ENCODE data around the gene LIPG.
A peak's percentile ranks its signal among the peaks of the same experiment; 100 is the strongest.
"Not testable (repeated sequence)": the region's sequence is repeated elsewhere in the genome, so short reads cannot be mapped to it uniquely, and the experiment has no call there.

LIPG gene

DNA sequence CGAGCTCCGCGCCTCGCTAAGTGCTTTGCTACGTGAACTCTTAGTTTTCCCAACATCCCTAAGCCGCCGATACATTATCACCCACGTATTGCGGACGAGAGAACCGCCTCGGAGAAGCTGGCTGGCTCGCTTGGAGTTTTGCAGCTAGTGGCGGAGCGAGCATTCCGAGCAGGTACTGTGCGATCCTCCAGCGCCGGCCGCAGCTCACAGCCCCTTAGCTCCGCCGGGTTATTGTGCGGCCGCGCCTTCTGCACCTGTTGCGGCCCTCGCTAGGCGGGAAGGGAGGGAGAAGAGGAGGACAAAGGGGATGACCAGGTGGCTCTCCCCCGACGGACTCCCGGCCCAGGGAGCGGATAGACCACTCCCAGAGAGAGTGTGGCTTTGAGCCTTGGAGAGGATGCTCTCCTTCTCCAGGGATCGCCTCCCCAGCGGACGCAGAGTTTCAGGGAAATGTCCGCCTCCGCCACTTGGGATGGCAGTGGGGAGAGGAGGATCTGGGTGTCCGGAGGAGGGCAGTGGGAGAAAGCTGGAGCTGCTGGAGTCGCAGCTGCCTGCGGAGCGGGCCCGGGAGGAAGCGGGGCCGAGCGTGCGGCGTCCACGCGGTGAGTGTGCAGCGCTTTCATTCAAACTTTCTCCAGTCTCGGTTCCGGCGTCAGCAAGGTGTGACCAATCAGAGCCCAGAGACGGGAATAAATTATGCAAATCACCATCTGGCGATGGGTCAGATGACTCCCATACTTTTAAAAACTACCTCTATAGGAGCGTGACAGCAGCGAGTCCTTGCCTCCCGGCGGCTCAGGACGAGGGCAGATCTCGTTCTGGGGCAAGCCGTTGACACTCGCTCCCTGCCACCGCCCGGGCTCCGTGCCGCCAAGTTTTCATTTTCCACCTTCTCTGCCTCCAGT is at the start of gene LIPG:
Gene LIPG, plus strand, starts transcription at position 769 of the 905 bp plus-strand sequence. CDS start 252 bp downstream, outside the sequence.
- peak; percentile 11 for DNase-seq

DNA sequence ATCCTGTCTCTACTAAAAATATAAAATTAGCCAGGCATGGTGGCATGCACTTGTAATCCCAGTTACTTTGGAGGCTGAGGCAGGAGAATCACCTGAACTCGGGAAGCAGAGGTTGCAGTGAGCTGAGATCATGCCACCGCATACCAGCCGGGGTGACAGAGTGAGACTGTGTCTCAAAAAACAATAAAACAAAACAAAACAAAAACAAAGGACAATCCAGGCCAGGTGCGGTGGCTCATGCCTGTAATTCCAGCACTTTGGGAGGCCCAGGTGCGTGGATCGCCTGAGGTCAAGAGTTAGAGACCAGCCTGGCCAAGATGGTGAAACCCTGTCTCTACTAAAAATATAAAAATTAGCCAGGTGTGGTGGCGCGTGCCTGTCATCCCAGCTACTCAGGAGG is 49.0 kb upstream of the LIPG start:
- DNase-seq, result not testable (repeated sequence)

DNA sequence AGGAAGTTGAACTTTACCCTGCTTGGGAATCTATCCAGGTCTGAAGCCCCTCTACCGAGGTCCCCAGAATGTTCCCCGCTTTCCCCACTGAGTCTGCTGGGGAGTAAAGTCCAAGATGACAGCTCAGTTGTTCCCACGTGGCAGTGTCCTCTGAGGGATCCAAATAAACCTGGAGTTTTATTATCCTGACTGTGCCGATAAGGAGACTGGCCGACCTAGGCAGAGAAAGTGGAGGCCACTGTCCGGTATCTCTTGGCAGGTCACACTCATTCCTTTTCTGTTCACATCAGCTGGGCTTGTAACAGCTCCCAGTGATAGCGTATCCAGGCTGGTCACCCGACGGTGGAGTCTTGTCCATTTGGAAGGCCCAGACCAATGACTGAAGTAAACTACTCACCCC is 47.3 kb upstream of the LIPG start:
- no peak for DNase-seq

DNA sequence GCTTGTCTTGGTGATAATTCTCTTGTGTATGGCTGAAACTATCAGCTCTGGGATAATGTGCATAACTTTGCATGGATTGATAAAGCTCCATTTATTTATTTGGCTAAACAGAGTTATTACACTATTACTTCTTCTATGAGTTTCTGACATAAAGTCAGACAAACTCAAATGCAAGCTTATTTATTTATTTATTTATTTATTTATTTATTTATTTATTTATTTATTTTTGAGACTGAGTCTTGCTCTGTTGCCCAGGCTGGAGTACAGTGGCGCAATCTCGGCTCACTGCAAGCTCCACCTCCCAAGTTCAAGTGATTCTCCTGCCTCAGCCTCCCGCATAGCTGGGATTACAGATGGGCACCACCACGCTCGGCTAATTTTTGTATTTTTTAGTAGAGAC is 46.9 kb upstream of the LIPG start:
- not testable (repeated sequence) for DNase-seq

DNA sequence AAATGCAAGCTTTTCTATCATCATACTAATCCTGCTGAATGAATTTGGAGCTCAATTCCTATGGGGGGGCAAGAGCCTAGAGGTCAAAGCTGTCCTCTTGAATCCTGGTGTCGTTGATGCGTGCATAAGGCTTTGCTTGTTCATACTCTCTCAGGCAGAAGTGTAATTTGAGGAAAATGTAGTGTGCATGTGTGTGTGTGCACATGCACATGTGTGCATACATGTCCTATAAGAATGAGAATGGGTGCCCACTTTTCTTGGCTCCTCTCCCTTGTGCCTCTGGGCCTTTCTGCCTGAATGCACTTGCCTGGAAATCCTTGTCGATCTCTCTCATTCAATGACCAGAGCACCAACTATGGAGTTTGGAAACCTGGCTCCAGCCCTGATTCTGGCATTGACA is 46.3 kb upstream of the LIPG start:
- no peak for DNase-seq

DNA sequence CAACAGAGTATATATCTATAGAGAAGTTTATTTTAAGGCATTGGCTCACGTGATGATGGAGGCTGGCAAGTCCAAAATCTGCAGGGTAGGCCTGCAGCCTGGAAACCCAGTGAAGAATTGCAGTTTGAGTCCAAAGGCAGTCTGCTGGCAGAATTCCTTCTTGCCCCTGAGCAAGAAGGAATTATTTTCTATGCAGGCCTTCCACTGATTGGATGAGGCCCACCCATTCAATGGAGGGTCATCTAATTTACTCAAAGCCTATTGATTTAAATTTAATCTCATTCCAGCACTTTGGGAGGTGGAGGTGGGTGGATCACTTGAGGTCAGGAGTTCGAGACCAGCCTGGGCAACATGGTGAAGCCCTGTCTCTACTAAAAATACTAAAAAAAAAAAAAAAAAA is 44.4 kb upstream of the LIPG start:
- no peak for DNase-seq

DNA sequence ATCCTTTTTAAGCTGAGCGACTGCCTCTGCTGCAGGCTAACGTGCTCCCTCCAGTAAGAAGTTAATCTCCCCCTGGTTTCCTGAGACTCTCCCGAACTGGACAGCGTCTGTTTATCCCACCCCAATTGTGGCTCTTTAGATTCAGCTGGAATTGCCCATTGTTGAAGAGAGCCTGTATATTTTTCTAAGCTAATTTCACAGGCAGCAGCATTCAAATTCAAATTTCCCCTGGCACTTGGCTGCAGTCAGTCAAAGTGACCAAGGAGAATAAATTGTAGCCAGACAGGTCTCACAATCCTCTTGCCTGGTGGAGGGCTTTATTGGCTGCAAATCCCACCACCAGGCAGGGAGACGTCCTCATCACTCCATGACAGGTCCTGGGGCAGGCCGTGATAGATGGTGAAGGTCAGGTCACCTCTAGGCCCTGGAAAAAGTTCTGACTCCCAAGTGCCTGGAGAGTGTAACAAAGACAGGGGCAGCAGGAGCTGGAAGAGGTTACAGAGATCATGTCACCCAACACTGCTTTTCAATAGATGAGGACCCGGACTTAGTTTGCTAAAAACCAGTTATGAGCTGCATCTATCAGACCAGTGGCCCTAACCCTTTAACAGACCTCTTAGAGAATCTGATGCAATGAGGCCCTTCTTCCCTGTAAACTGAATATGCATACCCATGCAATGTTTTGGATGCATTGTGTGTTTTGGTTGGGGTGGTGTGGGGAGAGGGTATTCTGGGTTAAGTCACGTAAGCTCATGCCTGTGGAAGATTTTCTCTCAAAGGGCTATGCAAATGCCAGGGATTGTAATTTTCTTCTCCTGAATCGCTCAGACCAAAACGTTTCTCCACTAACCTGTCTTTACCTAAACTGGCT is 42.5 kb upstream of the LIPG start:
- DNase-seq, result no peak

DNA sequence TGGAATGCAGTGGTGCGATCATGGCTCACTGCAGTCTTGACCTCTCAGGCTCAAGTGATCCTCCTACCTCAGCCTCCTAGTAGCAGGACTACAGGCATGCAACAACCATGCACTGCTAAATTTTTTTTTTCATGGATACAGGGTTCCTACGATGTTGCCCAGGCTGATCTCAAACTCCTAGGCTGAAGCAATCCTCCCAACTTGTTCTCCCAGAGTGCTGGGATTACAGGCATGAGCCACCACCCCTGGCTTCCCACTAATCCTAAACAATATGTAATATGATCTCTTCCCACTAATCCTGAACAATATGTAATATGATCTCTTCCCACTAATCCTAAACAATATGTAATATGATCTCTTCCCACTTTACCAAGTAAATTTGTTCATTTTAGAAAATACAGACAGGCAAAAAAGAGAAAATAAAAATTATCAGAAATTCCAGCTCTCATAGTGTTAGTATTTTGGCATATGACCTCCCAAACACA is 41.2 kb upstream of the LIPG start:
- DNase-seq, result no peak

DNA sequence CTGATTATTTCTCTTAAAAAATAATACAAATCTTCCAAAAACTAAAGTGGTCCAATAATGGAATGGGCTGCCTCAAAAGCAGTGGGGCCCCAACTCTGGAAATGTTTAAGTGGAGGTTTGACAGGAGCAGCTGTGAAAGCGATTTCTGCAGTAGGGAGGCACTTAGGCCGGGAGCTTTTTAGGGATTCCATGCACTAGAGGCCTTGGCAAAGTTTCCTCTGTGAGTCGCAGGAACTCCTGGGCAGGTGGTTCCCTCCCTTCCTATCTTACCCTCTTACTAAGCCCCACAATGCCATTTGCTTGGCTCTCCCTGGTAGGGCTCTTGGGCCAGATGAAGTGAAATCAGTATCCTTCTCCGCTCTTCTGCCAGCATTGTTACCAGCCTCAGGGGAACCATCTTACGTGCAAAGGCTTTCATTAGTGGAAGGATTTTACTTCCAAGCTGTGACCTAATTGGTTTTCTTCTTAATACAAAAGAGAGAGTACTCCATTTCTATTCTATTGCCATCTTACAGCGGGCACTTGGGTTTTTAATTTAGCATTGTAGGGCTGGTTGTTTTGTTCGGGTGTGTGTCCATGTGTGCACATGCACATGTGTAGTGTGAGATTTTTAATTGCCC is 40.5 kb upstream of the LIPG start:
- no peak for DNase-seq

DNA sequence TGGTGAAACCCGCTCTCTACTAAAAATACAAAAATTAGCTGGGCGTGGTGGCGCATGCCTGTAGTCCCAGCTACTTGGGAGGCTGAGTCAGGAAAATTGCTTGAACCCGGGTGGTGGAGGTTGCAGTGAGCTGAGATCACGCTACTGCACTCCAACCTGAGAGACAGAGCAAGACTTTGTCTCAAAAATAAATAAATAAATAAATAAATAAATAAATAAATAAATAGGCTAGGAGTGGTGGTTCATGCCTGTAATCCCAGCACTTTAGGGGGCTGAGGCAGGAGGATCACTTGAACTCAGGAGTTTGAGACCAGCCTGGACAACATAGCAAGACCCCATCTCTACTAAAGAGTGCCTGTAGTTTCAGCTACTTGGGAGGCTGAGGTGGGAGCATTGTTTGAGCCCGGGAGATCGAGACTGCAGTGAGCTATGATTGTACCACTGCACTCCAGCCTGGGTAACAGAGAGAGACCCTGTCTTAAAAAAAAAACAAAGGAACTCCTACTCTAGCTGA is 38.2 kb upstream of the LIPG start:
- DNase-seq, result not testable (repeated sequence)

DNA sequence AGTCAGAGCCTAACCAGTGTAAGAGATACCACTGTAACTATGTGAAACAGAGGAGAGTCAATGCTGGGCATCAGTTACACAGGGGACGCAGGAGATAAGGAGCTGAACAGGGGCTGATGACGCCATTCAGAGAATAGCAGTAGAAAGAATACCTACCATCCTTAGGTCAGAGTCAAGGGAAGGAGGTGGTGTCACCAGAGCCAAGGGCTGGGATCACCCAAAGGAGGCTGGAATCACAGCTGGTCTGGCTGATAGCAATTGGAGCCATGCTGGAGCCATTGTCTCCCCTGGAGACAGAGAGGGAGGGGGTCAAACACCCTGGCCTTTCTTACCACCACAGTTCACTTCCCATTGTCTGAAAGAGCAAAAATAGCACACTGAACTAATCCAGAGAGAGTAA is 37.5 kb upstream of the LIPG start:
- no peak for DNase-seq

DNA sequence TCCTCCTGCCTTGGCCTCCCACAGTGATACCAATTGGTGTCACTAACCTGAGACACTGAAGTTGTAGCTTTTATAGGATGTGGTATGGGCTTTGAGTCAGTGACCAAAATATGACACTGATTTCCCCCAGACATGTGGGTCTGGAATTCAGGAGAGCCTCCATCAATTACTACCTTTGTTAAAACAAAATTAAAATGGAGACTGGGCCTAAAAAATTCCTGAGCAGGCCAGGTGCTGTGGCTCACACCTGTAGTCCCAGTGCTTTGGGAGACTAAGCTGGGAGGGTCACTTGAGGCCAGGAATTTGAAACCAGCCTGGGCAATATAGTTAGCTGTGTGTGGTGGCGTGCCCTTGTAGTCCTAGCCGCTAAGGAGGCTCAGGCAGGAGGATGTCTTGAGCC is 36.9 kb upstream of the LIPG start:
- DNase-seq, result no peak

DNA sequence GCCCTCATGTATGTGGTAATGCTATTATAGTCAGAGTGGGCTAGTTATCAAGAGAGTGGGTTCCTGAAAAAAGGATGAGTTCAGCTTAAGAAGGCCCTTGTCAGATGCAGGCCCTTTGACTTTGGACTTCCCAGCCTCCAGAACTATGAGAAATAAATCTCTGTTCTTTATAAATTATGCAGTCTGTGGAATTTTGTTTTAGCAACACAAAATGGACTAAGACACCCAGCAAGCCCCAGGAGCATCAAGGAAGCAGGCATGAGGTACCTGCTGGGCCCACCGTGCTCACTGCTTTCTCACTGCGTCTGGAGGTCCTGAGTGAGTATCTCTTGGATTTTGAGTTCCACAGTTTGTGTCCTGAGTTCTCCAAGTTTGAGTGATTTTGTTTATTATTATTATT is 35.9 kb upstream of the LIPG start:
- no peak for DNase-seq

DNA sequence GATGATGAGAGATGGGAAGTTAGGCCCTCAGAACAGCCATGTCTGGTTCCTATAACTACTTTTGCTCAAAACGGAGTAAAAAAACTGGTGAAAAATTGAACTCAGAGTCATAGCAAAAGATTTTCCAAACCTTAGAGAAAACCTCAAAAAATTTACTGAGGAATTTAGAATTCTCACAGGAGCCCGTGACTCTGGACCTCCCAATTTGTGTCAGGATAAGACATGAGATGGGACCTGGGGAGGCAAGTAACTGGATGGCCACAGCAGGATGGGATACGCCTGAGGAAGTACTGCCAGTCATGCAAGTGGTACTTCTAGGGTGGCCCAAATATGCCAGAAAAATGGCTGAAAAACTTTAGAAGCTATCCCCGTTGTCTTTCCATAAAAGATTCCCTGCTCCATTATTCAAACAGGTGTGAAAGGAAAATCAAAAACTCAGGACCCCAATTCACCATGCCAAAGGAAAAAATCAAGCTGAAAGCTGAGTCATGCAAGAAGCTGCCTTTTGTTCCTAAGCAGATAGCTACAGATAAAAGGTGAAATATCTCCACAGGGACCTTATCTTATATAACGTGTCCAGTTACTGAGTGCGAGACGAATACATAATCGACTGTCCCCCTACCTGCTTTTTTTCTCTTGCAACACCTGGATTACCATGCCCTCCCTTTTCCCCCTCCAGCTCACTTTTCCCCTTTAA is 34.1 kb upstream of the LIPG start:
- no peak for DNase-seq

DNA sequence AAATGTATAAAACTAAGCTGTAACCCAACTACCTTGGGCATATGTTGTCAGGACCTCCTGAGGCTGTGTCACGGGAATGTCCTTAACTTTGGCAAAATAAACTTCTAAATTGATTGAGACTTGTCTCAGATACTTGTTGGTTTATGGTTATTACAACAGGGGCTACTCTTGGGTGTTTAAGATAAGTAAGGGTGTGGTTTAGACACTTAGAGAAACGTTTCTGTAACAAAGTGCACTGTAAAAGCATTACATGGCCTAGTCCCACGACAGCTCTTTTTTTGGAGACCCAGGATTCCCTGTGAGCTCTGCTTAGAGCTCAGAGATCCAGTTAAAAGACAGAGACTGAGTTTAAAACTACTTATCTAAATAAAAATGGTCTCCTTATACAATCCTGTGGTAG is 32.3 kb upstream of the LIPG start:
- DNase-seq, result no peak

DNA sequence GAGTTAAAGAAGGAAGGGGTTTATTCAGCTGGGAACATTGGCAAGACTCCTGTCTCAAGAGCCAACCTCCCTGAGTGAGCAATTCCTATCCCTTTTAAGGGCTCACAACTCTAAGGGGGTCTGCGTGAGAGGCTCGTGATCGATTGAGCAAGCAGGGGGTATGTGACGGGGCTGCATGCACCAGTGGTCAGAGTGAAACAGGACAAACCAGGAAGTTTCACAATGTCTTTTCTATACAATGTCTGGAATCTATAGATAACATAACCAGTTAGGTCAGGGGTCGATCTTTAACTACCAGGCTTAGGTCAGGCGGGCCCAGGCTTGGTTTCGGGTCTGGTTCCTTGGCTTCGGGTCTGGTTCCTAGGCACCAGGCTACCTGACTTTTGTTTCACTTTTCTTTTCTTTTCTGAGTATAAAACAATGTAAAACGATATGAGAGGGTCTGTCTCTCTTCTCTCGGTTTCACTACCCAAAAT is 30.1 kb upstream of the LIPG start:
- no peak for DNase-seq

DNA sequence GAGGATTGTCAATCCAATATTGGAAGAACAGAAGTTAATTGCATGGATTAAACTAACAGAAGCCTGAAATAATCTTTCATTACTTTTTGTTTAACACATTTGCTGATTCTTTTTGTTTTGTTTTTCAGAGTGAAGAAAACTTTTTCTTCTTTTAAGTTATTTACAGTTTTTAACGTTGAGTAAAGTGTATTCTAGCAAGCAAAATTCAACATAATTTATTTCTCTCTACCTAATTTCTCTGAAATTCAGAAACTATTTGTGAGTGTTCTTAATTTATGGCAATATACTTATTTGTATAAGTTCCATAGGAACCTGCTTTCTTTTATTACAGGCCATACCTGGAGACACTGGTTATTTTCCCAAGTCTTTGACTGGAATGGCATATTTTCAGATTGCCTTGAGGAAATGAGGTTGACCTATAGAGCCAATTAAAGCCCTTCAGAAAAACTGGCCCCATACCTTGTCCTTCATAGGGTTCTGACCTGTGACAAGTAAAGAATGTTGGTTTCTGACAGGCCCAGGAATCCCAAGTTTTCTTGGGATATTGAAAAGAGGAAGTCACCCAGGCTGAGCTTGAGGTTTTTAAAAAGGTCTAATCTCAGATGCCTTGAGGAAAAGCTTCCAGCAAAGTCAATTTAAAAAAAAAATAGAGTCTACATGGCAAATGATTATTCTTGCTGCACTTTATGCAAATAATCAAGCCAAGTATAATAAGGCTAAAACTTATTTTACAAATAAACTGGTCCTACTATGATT is 26.8 kb upstream of the LIPG start:
- no peak for DNase-seq

DNA sequence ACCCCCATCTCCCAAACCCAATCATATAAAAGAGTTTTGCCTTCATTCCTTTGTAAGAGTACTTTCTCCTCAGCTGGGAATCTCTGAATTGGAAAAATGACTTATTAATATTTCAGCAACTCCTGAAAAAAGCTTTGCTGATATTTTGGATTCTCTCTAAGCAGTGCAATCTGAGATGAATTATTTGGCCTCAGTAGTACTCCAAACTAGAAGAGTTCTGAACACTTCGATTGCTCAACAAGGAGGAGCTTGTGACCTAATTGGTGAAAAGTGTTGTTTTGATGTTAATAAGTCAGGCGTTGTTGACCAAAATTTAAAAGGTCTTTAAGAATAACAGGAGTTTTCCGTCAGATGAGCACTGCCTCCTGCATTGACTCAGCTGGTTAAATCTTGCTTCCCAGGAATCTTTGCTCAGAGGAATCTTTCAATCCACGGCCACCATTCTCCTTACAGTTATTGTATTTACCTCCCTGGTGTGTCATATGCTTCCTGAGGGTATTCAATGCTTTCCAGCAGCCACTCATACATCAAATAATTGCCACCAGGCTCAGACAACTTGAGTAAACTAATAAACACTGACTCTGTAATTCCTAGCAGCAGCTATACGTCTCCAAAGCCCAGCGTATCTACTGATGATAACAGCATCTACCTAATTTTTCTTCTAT is 24.5 kb upstream of the LIPG start:
- DNase-seq, result no peak

DNA sequence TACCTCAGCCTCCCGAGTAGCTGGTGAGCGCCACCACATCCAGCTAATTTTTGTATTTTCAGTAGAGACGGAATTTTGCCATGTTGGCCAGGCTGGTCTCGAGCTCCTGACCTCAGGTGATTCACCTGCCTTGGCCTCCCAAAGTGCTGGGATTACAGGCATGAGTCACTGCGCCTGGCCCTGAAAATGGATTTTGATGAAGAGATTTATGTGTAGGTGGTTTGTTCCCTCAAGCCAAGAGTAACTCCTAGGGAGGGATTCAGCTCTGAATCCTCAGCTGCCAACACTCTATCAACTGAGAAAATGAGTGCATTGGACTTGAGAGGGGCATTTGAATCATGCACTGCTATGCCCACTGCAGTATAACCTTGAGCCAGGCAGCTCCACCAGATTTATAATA is 17.5 kb upstream of the LIPG start:
- DNase-seq, result no peak

DNA sequence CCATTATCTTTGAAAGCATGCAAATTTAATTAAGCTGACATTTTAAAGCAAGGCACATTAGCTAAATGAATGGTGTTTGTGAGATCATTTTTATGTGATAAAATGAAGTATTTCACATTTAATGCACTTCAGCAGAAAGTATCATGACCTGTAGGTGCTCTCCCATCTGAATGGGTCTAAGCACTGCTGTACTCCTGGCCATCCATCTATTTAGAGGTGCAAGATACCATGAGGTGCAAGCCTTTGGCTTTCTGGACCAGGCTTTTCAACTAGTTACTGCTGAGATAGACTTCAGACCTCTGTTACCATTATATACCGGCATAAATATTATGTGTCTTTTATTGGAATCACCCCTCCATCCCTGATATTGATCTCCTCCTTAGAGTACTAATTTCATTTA is 15.6 kb upstream of the LIPG start:
- DNase-seq, result no peak

DNA sequence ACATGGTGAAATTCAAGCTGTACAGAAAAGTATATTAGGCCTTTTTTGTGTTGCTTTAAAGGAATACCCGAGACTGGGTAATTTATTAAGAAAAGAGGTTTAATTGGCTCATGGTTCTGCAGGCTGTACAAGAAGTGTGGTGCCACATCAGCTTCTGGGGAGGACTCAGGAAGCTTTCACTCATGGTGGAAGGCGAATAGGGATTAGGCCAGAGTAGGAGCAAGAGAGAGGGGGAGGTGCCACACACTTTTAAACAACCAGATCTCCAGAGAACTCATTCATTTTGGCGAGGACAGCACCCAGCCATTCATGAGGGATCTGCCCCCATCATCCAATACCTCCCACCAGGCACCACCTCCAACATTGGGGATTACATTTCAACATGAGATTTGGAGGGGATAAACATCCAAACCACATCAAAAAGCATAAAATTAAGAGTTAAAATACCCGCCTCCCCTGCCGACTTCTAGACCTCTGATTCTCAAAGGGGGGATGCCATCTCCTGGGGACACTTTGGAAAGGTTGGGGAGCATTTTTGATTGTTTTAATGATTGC is 15.1 kb upstream of the LIPG start:
- no peak for DNase-seq

Measured in activated gamma-delta T cell treated with Interleukin-2 at 50 U/mL for 16 hours (primary cell).